ENCODE data around the gene ARSG.

Gene ARSG

GRCh38 chr17:68378268-68379176 lies 87.2 kb downstream of the ARSG start:
- Mint-ChIP-seq H3K27ac (ENCODE audit: low read depth) (no peak overlapping the region), H3K36me3 (ENCODE audit: insufficient read depth) (peaks cover 5% of the 10 kb centered on the region), H3K27me3 (no peaks in the 10 kb centered on the region), H3K4me3 (no peak overlapping the region), H3K9me3 (no peaks in the 10 kb centered on the region), H3K4me1 (peaks cover 3% of the 10 kb centered on the region)
- ATAC-seq (replicated peaks; ENCODE audit: extremely low read depth, poor library complexity, severe bottlenecking) (no peak), DNase-seq (ENCODE audit: low spot score in 2 of 2) (no peak)

GRCh38 chr17:68379177-68379510 lies 87.8 kb downstream of the ARSG start:
- Mint-ChIP-seq H3K4me1 (peaks cover 9% of the 10 kb centered on the region), H3K27ac (ENCODE audit: low read depth) (no peak overlapping the region), H3K9me3 (no peaks in the 10 kb centered on the region), H3K27me3 (no peaks in the 10 kb centered on the region), H3K4me3 (no peak overlapping the region), H3K36me3 (ENCODE audit: insufficient read depth) (peaks cover 5% of the 10 kb centered on the region)
- DNase-seq (ENCODE audit: low spot score in 2 of 2) (no peak), ATAC-seq (replicated peaks; ENCODE audit: extremely low read depth, poor library complexity, severe bottlenecking) (no peak)

- Mint-ChIP-seq H3K27me3 (no peaks in the 10 kb centered on the region), H3K4me3 (no peak overlapping the region), H3K9me3 (no peaks in the 10 kb centered on the region), H3K4me1 (peaks cover 17% of the 10 kb centered on the region), H3K36me3 (ENCODE audit: insufficient read depth) (peaks cover 5% of the 10 kb centered on the region), H3K27ac (ENCODE audit: low read depth) (no peak overlapping the region)
- no peak for DNase-seq (ENCODE audit: low spot score in 2 of 2)
- ATAC-seq (replicated peaks; ENCODE audit: extremely low read depth, poor library complexity, severe bottlenecking) = no peak
Observed at GRCh38 chr17:68379692-68380677, 88.7 kb downstream of the ARSG start.

GRCh38 chr17:68381076-68381900 lies 90.0 kb downstream of the ARSG start:
- Mint-ChIP-seq H3K36me3 (ENCODE audit: insufficient read depth) (peaks cover 5% of the 10 kb centered on the region), H3K27me3 (no peaks in the 10 kb centered on the region), H3K27ac (ENCODE audit: low read depth) (no peak overlapping the region), H3K4me3 (no peak overlapping the region), H3K9me3 (no peaks in the 10 kb centered on the region), H3K4me1 (peaks cover 21% of the 10 kb centered on the region)
- no peak for DNase-seq (ENCODE audit: low spot score in 2 of 2)
- no peak for ATAC-seq (replicated peaks; ENCODE audit: extremely low read depth, poor library complexity, severe bottlenecking)

- Mint-ChIP-seq H3K36me3 (ENCODE audit: insufficient read depth) (peaks cover 5% of the 10 kb centered on the region), H3K27me3 (no peaks in the 10 kb centered on the region), H3K4me3 (no peak overlapping the region), H3K4me1 (peaks cover 21% of the 10 kb centered on the region), H3K27ac (ENCODE audit: low read depth) (no peak overlapping the region), H3K9me3 (no peaks in the 10 kb centered on the region)
- ATAC-seq (replicated peaks; ENCODE audit: extremely low read depth, poor library complexity, severe bottlenecking) = no peak
- no peak for DNase-seq (ENCODE audit: low spot score in 2 of 2)
Observed at GRCh38 chr17:68382582-68383085, 91.3 kb downstream of the ARSG start.

- Mint-ChIP-seq H3K27ac (ENCODE audit: low read depth) (no peak overlapping the region), H3K36me3 (ENCODE audit: insufficient read depth) (peaks cover 5% of the 10 kb centered on the region), H3K4me1 (peaks cover 21% of the 10 kb centered on the region), H3K27me3 (no peaks in the 10 kb centered on the region), H3K4me3 (no peak overlapping the region), H3K9me3 (no peaks in the 10 kb centered on the region)
- ATAC-seq (replicated peaks; ENCODE audit: extremely low read depth, poor library complexity, severe bottlenecking) = no peak
- no peak for DNase-seq (ENCODE audit: low spot score in 2 of 2)
Observed at GRCh38 chr17:68383120-68383442, 91.8 kb downstream of the ARSG start.

GRCh38 chr17:68383443-68384321 lies 92.4 kb downstream of the ARSG start:
- ATAC-seq (replicated peaks; ENCODE audit: extremely low read depth, poor library complexity, severe bottlenecking) = peak; percentile 73
- Mint-ChIP-seq H3K27ac (ENCODE audit: low read depth) (peak overlapping the region; percentile 45), H3K4me1 (peaks cover 21% of the 10 kb centered on the region), H3K36me3 (ENCODE audit: insufficient read depth) (peaks cover 5% of the 10 kb centered on the region), H3K27me3 (no peaks in the 10 kb centered on the region), H3K4me3 (peak overlapping the region; percentile 23), H3K9me3 (no peaks in the 10 kb centered on the region)
- DNase-seq (ENCODE audit: low spot score in 2 of 2) = no peak

- Mint-ChIP-seq H3K9me3 (no peaks in the 10 kb centered on the region), H3K36me3 (ENCODE audit: insufficient read depth) (peaks cover 5% of the 10 kb centered on the region), H3K4me3 (peak overlapping the region; percentile 23), H3K4me1 (peaks cover 21% of the 10 kb centered on the region), H3K27ac (ENCODE audit: low read depth) (peak overlapping the region; percentile 45), H3K27me3 (no peaks in the 10 kb centered on the region)
- no peak for DNase-seq (ENCODE audit: low spot score in 2 of 2)
- no peak for ATAC-seq (replicated peaks; ENCODE audit: extremely low read depth, poor library complexity, severe bottlenecking)
Observed at GRCh38 chr17:68384471-68384870, 93.2 kb downstream of the ARSG start.

- no peak overlapping the region for H3K4me3 Mint-ChIP-seq
- peak overlapping the region; percentile 45 for H3K27ac Mint-ChIP-seq (ENCODE audit: low read depth)
- H3K4me1 Mint-ChIP-seq = peaks cover 21% of the 10 kb centered on the region
- peaks cover 3% of the 10 kb centered on the region for H3K36me3 Mint-ChIP-seq (ENCODE audit: insufficient read depth)
- H3K27me3 Mint-ChIP-seq = no peaks in the 10 kb centered on the region
- no peak for DNase-seq (ENCODE audit: low spot score in 2 of 2)
- ATAC-seq (replicated peaks; ENCODE audit: extremely low read depth, poor library complexity, severe bottlenecking) = no peak
- H3K9me3 Mint-ChIP-seq = no peaks in the 10 kb centered on the region
Observed at GRCh38 chr17:68384941-68385340, 93.6 kb downstream of the ARSG start.

- ATAC-seq (replicated peaks; ENCODE audit: extremely low read depth, poor library complexity, severe bottlenecking) = no peak
- H3K27me3 Mint-ChIP-seq = no peaks in the 10 kb centered on the region
- H3K4me1 Mint-ChIP-seq = peaks cover 21% of the 10 kb centered on the region
- H3K27ac Mint-ChIP-seq (ENCODE audit: low read depth) = peak overlapping the region; percentile 45
- no peaks in the 10 kb centered on the region for H3K9me3 Mint-ChIP-seq
- no peak overlapping the region for H3K4me3 Mint-ChIP-seq
- H3K36me3 Mint-ChIP-seq (ENCODE audit: insufficient read depth) = peaks cover 3% of the 10 kb centered on the region
- no peak for DNase-seq (ENCODE audit: low spot score in 2 of 2)
Observed at GRCh38 chr17:68385490-68386215, 94.4 kb downstream of the ARSG start.
